ENCODE measurements around the gene SUCO.

DNA sequence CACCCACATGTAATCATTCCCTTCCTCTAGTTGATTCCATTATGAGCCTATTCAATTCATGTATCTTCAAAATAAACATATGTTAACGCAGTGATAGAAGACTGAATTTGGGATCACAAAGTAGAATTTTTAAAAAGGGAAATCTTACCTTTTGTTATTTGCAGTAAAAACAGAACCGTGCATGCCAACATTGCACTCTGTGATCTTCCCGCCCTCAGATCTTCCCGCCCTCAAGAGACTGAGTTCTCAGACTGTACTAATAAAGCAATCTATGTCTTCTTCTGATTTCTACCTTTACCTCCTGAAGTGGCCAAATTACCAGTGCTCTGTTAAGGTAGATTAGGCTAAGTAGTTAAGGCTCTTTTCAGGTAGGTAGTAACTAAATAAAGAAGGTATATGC lies 3.6 kb upstream of the SUCO start:
- TF ChIP-seq TAF1 (IDR thresholded peaks at IDR 0.05; ENCODE audit: borderline replicate concordance, low read depth, low read length) (no peak), EZH2phosphoT487 (IDR thresholded peaks at IDR 0.05; ENCODE audit: borderline replicate concordance, low read depth) (no peak)

Data from SK-N-SH (cell line).